GM18907 (cell line): ENCODE results near the gene FIGNL2.
"Not testable (repeated sequence)": the region's sequence is repeated elsewhere in the genome, so short reads cannot be mapped to it uniquely, and the experiment has no call there.

Experiments
- ATAC-seq: cut with Tn5 transposase; IDR thresholded peaks from one replicate; pipeline ENCODE4 v1.9.1; 2021; ENCODE audit warnings: mild to moderate bottlenecking, moderate library complexity; ENCODE audit not compliant: unreplicated experiment

Gene FIGNL2

DNA sequence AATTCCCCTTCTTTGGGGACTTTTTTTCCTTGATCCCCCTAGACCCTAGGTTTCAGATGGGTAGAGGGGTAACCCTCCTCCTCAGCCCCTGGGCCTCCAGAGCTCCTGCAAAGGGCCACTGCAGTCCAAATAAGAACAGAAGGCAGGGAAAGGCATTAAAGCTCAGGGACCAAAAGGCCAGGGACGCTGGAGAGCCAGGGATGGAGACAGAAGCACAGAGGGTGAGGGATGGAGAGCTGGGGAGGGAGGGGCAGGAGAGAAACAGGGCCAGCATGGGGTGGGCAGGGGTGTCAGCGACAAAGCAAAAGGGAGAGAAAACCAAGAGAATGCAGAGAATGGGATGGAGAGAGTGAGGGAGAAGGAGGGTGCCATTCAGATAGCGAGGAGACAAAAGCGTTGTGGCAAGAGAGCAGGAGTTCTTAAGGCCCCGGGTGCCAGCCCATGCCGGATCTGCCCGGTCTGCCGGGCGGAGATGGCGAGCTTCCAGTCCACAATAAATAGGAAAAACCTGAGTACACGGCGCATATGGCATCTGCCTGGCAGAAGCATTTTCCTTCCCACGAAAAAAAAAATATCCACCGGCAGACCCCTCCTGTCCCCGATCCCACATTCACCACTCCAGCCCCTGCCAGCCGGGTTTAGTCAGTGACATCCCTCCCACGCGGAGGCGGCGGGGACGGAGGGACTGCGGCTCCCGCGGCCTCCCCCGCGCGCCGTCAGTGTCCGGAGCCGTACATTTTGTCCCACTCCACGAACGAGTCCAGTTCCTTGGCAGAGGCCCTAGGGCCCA lies 28.6 kb downstream of the FIGNL2 start:
- ATAC-seq, result no peak

DNA sequence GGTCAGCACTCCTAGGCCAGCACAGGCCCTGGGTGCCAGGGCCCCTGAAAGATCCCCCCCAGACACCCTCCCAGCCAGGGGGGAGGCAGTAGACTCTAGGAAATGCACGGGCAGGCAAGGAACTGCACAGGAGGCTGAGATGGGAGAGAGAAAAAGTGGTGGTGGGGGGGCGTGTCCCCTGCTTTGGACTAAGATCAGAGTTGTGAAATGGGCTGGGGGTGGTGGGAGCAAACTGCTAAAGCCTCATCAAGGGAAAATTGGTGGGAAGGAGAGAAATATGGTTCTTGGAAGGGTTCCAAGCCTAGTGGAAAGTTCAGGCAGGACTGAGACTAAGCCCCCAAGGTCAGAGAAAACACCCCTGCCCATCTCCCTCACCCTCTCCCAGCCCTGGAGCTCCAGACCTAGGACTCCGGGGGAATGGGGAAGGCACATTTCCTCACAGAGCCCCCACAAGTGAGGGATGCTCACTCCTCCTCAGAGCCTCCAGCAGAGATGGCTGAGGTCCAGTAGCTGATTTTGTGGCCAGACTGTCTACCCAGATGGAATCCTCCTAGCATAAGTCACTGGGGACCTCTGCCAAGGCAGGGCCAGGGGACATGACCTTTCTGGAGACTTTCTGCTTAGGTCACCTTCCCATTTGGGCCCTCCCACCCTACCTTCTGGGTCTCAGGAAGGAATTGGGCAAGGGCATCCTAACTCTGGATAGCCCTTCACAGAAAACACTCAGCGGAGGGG lies 29.8 kb downstream of the FIGNL2 start:
- no peak for ATAC-seq

DNA sequence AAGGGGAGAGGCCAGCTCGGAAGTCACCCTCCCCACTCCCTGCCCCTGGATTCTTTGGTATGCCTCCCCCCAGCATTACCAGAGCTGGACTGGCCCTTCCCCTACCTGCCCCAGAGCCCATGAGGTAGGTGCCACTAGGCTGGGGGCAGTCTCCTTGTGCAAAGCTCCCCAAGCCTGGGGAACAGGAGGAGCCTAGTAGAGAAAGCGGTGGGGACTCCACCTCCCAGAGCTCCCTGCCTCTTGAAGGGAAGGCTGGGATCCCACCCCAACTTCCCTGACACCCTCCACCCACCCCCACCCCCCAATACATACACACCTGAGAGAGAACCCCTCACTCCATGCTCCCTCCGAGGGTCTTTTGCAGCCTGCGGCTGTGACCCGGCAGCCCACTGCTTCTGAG lies 30.4 kb downstream of the FIGNL2 start:
- no peak for ATAC-seq

DNA sequence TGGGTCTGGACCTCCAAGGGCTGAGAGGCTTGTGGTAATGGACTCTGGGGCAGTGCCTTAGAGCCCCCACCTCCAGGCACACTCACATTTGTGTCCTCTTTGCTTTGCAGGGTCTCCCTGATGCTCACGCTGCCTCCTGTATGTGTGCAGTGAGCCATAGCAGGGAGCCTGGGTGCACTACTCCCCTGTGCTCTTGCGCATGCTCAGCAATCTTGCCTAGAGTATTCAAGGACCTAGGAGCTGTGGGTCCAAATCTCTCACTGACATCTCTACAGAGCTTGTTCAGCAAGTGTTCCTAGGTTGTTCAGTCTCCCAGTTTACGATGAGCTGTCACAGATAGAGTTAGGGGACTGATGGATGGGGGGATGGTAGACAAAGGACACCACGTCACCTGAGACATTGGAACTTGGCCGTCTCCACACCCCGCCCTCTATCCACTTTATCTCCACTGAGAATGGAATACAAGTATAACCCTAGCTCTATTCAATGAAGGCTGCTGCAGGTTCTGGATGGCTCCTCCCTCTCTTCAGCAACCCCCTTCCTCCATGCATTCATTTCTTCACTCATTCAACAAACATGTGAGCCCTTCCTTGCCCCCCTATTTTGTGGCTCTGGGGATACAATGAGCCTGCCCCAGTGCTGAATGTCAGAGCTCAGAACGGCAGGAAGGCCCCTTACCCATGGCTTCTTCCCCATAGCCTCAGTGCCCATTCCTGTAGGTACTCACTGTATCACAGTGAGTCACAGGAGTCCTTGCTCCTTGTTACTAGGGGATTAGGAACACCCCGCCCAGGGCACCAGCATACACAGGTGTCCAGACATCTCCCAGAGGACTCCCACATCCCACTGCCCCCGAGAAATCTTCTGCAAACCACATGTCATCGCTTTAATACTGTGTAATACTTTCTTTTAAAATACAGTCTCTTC lies 31.2 kb downstream of the FIGNL2 start:
- no peak for ATAC-seq

DNA sequence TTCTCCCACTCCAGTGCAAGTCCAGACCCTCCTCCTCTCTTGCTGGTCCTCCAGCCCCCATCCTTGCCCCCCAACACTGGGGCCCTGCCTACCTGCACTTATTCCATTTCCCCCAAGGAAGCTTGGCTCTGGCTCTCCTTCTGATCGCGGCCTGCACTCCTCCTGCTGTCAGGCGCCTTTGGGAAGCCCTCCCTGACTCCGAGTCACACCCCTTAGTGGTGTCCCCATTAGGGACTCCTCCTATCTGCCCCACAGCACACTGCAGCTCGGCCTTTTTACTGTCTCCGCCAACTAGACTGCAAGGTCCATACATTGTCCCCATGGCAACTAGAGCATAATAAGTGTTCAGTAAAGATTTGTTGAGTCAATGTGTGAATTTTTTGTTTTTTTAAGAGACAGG lies 32.9 kb downstream of the FIGNL2 start:
- ATAC-seq, result no peak

DNA sequence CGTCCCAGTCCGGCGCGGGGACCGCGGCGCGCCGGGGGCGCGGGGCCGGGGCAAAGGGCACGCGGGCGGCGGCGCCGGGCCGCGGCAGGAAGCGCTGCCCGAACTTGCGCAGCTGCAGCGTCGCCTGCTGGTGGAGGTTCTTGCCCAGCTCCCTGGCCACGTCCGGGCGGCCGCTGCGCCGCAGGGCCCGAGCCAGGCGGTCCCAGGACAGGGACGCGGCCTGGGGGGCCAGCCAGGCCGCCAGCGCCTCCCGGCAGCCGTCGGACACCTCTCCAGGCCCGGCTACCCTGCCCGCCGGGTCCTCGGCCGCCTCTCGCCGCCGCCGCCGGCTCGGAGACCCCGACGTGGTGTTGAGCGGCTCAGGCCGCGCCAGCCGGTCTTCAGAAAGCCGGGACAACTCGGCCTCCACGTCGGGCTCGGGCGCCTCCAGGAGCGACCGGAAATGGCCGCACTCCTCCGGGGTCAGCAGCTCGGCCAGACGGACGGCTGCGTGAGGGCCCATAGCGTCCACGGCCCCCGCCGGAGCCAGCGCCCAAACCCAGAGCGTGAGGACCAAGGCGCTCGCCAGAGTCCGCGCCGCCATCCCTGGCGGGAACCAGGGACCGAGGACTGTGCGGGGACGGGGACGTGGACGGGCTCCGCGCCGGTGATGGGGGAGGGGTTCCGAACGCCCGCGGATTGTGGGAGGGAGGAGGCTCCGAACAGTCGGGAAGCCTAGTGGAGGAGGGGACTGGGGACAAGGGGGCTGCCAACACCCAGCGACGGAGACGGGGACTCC lies 34.0 kb downstream of the FIGNL2 start:
- no peak for ATAC-seq

DNA sequence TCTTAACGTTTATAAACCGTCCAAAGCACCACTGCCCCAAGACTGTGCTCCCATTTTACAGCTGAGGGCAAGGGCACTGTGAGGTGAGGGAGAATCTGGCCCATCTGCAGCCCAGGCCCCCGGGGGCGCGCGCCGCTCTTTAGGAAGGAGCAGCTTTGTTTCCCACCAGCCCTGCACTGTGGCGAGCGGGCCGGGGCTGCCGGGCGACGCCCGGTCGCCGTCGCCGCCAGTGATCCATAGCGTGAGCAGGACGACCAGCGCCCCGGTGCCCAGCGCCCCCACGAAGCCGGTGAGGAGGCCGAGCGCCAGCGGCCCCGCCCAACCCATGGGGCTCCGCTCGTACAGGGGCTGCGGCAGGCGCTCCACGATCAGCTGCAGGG lies 34.6 kb downstream of the FIGNL2 start:
- no peak for ATAC-seq

DNA sequence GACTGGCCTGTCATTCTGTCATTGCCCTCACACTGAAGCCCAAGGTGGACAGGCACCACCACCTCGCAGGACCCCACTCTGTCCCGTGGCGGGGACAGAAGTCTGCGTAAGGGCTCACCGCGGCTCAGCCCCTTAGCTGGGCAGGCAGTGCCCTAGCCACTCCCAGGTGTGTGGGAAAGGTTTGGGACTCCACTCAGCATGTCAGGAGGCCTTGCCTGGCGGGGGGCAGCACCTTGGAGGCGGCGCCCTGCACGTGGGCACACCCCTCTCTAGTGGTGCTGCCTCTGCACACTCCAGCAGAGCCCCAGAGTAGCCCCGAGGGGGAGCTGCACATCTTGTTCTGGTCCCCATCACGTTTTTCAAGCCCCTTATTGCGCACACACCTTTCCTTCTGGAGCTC lies 35.6 kb downstream of the FIGNL2 start:
- ATAC-seq, result no peak

DNA sequence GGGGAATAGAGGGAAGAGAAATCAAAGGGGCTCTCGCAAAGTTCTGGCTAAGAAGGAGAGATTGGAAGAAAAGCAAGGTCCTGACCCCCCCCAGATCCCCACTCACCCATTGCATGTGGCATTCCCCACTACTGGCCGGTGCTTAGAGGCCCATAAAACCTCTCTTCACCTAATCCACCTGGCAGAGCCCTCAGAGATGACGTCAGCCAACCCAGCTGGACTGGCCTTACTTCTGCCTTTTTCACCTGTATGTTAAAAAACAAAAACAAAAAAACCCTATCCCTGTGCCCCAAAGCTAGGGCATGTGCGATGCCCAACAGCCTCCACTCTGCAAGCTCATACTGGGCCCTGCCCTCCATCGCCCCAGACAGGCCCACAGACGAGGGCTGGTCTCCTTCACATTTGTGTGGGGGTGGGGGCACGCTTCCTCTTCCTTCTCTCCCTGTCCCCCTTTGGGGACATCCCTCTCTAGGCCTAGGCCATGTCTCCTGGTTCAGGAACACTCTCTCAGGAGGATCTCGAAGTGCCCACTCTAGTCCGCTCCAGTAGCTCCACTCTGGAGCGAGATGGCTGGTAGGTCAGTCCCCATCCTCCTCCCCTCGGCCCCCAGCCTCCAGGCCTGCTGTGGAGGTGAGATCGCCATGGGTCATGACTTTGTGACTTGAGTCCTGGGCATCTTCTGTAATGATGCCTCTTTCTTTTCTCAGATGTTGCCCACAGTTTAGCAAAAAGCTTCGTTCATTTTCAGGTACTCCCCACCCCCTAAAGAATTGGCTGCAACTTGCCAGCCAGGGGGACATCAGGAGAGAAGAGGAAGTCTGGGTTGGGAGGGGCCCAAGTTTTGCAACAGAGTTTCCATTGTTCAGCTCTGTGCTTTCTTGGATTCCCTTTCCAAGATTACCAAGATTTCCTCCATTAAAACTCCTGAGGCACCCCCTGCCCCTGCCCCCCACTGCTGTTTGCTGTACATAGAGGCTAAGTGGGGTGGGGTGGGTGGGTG lies 37.0 kb downstream of the FIGNL2 start:
- ATAC-seq, result no peak

DNA sequence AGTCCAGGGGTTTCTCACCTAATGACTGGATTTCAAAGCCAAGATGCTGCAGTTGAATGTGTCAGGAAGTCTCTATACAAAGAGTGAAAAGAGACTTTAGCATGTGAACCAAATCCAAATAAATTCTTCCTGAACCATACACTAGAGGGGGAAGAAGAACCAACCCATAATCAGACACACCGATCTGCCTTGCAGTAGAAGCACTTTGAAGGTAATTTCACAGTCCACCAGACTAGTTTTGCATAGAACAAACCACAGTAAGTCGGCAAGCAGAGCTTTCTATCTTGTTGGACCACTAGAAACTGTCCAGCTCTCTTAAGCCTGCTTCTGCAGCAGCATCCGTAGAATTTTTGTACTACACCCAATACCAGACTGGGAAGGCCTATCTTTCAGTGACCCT lies 39.3 kb downstream of the FIGNL2 start:
- ATAC-seq, result no peak

DNA sequence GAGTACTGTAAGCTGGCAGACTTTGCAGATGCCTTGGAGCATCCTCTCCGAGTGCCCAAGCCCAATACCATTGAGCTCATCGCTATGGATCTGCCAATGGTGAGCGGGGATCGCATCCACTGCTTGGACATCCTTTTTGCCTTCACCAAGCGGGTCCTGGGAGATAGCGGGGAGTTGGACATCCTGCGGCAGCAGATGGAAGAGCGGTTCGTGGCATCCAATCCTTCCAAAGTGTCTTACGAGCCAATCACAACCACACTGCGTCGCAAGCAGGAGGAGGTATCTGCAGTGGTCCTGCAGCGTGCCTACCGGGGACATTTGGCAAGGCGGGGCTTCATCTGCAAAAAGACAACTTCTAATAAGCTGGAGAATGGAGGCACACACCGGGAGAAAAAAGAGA lies 41.6 kb downstream of the FIGNL2 start:
- no peak for ATAC-seq

DNA sequence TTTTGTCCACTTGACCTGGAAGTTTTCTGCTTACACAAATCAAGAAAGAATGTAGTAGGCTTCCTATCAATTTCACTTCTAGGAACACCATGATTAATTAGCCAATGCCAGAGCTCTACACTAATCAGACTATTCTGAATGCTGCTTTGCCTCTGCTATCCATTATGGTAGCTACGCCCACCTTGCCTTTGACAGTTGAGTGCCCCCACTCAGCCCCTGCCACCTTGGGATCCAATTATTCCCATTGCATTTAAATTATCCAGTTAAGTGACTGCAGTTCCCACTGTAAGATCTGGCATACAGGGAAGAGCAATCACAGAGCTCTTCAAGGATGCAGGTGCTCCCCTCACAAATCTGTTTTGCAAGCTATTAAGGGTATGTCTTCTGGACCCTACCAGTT lies 47.5 kb downstream of the FIGNL2 start:
- ATAC-seq, result no peak

DNA sequence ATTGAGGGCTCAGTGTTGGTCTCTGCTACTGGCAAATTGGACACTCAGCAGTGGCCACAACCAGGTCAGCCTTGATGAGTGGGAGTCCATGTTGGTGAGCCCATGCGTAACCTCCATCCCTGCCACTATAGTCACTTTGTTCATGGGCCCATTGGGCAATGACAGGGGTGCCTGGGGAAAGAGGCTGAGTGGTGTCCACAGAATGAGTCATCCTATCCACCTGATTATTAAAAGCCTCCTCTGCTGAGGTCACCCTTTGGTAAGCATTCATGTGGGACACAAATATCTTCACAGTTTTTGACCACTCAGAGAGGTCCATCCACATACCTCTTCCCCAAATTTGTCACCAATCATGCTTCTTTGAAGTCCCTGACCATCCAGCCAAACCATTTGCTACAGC lies 50.0 kb downstream of the FIGNL2 start:
- ATAC-seq, result no peak

DNA sequence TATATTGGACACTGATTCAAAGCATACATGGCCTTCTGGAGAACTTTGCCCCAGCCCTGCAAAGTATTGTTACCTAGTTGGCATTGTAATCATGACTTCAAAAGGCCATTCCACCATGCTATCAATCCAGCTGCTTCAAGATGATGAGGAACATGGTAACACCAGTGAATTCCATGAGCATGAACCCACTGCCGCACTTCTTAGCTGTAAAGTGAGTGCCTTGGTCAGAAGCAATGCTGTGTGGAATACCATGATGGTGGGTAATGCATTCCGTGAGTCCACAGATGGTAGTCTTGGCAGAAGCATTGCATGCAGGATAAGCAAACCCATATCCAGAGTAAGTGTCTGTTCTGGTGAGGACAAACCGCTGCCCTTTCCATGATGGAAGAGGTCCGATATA lies 50.5 kb downstream of the FIGNL2 start:
- ATAC-seq, result not testable (repeated sequence)

DNA sequence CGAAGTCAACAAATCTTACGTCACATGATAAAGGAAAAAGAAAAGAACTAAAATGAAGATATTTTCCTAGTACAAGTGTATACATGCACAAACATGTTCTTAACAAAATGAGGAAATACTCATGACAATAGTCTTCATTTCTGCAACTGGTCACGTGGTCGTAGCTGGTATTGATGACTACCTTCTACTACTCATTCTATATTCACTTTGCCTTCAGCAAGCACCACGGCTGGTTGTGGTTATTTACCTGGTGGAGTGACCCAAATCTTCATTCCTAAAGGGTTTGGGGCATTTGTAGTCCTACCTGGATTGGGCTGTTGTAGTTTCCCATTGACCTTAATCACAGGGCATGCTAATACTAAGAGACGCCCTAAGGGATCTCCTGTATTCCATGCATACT lies 51.2 kb downstream of the FIGNL2 start:
- ATAC-seq, result no peak

DNA sequence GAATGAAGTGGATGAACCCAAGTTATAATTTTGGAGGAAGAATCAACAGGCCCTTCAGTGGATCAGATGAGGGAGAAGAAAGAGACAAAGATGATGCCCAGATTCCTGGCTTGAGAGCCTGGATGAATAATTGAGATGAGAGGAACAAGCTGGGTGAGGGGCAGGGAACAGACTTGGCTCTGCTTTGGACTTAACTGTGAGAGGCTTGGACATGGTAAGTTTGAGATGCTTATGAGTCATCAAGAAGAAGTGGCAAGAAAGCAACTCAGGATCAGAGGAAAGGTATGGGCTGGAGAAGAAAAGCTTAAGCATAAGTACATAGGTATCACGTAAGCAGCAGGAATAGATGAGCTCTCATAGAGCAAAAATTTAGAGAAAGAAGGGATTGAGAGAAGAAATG lies 55.3 kb downstream of the FIGNL2 start:
- ATAC-seq, result no peak

DNA sequence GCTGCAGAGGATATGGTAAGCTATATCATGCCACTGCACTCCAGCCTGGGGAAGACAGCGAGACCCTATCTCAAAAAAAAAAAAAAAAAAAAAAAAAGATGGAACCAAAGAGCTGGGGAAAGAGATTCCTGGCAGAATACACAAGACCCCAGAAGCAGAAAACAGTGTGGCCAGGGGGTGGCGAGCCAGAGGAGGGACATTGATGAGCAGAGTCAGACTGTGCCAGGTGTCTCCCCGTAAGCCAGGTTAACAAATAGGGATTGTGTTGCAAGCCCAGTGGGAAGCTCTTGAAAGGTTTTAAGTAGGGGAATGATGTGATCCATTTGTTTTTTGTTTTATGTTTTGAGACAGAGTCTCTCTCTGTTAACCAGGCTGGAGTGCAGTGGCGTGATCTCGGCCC lies 56.1 kb downstream of the FIGNL2 start:
- no peak for ATAC-seq

DNA sequence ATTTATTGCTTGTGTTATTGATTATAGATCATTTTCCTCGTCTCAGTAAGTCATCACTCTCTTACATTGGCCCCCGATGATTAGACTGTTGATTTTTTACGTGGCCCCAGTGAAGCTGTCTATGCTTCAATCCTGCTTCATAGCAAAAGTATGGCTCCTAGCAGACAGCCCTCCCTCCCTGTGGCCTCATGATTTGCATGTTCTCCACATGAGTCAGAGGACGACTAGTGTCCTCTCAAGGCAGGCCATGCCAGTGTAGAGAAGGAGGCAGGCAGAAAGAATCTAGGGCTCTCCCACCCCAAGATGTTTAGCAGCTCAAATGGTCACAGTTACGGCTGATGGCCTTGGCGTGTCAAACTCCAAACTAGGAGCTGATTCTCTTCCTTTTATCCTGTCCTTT lies 59.6 kb downstream of the FIGNL2 start:
- ATAC-seq, result no peak

DNA sequence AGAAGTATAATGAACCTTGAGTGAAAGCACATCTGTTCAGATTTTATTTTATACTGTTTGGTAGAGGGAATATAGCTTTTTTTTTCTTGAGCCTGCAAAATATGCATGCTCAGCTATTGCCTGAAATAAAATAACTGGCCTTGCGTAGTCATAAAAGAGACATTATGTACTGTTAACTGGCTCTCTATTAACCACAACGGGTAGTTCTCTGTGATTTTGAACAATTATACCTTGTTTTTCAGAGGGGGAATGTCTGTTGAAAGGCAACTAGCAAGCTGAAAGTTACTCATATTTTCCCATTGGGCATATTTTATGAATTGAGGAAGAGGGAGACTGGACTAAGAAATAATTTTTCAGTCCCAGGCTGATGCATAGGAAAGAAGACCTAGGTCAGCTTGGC lies 62.6 kb downstream of the FIGNL2 start:
- ATAC-seq, result no peak

DNA sequence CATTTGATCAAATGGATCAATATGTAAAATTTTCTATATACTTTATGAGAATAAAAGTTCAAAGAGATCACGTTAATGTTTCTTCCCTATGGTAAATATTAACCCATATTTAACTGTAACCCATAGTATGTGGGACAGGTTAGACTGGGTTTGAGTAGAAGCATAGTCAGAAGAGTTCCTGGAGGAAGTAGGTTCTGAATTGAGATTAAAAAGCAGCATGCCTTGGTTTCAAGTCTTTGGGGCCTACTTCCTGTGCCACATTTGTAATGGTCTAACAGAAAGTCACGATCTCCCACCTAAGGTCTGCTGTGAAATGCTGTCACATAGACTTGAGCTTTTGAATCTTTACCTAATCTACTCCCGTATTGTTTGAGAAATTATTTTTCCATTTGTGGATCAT lies 63.8 kb downstream of the FIGNL2 start:
- ATAC-seq, result no peak
